GM21423 (cell line): Measurements from ENCODE around the gene PRSS22.
A peak's percentile ranks its signal among the peaks of the same experiment; 100 is the strongest.
"Not testable (repeated sequence)": the region's sequence is repeated elsewhere in the genome, so short reads cannot be mapped to it uniquely, and the experiment has no call there.

Source experiments
- ATAC-seq: cut with Tn5 transposase; IDR thresholded peaks from one replicate; pipeline ENCODE4 v1.9.1; 2021; ENCODE audit warnings: mild to moderate bottlenecking, moderate library complexity; ENCODE audit not compliant: unreplicated experiment

The PRSS22 gene, protein sequence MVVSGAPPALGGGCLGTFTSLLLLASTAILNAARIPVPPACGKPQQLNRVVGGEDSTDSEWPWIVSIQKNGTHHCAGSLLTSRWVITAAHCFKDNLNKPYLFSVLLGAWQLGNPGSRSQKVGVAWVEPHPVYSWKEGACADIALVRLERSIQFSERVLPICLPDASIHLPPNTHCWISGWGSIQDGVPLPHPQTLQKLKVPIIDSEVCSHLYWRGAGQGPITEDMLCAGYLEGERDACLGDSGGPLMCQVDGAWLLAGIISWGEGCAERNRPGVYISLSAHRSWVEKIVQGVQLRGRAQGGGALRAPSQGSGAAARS

DNA sequence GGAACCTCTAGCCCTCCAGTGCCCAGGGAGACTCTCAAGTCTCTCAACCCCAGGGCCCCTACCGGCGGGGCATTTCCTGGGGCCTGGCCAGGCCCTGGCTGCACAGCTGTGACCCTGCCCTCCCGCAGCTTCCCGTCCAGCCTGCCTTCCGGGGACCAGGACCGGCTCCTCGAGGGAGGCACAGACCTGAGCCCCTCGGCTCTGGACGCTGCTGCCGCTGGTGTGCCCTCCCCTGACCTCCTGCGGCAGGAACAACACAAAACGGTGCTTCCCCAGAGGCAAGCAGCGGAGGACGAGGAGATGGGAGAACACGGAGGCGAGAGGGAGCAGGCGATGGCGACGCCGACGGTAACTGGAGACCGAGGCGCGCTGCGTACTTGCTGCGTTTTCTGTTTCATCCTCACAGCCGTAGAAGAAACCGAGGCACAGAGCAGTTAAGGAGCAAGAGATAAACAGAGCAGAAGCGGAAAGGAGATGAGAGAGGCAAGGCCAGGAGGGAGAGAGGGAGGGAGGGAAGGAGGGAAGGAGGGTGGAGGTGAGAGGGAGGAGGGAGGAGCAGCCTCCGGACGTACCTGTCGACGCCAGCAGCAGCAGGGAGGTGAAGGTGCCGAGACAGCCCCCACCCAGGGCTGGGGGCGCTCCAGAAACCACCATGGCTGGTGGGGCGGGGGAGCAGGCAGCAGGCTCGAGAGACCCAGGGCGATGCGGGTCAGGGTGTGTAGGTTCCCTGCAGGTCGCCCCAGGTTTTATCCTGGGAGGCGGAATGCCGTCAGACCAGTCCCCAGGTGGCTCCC lies at the start of gene PRSS22:
Gene PRSS22, minus strand, starts transcription at position 720 of the 794 bp plus-strand sequence. Its CDS starts 66 bp downstream, at position 654.
- ATAC-seq, result no peak

DNA sequence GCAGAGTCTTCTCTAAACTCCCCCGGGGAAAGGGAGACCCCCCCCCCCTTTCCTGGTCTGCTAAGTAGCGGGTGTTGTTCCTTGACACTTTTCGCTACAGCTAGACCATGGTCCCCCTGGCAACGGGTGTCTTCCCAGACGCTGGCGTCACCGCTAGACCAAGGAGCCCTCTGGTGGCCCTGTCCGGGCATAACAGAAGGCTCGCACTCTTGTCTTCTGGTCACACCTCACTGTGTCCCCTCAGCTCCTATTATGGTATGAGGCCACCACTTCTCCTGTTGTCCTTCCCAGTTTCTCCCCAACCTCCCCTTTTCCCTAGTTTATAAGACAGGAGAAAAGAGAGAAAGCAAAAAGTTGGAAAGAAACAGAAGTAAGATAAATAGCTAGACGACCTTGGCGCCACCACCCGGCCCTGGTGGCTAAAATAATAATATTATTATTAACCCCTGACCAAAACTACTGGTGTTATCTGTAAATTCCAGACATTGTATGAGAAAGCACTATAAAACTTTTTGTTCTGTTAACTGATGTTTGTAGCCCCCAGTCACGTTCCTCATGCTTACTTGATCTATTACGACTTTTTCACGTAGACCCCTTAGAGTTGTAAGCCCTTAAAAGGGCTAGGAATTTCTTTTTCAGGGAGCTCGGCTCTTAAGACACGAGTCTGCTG lies 49.2 kb upstream of the PRSS22 start:
- not testable (repeated sequence) for ATAC-seq

DNA sequence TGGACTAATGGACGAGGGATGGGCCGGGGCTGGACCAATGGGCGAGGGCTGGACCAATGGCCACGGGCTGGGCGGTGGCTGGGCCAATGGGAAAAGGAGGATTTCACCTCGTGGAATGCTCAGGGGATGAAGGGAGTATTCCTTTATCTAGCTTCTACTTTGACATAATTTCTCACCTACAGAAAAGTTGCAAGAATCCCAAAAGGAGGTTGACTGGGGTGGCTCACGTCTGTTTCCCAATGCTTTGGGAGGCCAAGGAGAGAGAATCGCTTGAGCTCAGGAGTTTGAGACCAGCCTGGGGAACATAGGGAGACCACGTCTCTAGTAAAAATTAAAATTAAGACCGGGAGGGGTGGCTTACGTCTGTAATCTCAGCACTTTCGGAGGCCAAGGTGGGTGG lies 48.0 kb upstream of the PRSS22 start:
- no peak for ATAC-seq

DNA sequence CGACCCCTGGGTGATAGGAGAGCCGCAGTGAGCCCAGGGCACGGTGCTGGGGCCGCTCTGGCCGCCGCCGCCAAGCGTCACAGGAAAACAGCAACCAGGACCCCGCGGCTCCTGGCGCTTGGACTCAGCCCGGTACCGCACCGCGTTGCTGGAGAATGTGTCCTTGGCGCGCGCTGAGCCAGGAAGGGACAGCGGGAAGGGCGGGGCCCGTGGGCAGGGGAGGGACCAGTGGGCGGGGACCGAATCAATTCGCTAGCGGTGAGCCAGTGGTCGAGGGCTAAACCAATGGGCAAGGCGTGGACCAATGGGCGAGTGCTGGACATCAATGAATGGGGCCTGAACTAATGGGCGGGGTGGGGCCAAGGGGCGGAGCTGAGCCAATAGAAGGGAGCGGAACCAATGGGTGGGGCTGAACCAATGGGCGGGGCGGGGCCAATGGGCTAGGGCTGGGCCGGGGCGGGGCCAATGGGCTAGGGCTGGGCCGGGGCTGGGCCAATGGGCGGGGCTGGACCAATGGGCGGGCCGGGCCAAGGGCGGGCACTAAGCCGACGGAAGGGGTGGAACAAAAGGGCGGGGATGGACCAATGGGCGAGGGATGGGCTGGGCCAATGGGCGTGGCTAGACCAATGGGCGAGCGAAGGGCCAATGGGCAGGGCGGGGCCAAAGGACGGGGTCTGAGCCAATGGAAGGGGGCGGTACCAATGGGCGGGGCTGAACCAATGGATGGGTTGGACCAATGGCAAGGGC lies 47.4 kb upstream of the PRSS22 start:
- ATAC-seq, result peak; percentile 74

DNA sequence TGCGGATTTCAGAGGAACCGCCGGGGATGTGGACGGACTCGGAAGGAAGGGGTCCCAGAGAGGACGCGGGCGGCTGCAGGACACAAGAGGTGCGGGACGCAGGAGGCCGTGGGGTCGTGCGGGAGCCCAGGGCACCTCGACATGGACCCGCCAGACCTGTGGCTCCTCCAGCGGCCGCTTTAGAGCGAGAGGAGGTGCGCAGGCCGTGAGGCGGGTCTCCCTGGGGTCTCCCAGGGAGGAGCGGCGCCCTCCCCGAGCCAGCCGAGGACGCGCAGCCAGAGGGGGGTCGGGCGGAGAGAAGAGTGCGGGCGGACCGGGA lies 46.9 kb upstream of the PRSS22 start:
- peak; percentile 1 for ATAC-seq

DNA sequence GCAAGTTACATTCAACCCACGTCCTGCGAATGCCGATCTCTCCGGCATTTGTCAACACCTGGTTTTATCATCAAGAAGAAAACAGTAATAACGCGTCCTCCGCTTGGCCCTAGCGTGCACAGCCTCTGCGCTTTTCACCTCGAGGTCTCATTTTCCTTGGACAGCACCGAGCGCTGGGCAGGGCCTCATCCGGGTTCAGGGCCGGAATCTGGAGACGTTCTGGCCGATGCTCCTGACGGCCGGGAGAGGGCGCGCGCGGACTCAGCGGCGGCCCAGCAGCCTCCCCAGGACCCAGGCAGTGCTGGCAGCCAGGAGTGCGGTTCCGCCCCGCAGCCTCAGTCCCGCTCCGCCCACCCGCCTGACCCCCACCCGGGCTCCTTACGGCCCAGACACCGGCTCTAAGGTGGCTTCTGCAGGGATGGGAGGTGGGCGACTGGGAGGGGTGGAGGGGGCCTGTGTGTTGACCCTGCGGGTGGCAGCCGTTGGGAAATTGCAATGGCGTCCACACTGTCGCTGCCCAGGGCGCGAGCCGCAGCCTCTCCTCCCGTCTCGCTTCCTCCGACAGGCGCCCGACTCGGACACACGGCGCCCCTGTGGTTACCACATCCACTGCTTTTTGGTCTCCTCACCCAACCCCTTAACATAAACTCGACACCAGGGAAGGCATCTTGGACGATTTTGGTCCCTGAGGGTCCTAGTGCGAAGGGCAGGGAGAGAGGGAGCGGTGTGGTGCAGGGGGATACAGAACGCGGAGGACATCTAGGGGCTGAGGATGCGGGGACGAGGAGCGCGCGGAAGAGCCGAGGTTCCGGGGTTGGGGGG lies 46.3 kb upstream of the PRSS22 start:
- ATAC-seq, result peak; percentile 34

DNA sequence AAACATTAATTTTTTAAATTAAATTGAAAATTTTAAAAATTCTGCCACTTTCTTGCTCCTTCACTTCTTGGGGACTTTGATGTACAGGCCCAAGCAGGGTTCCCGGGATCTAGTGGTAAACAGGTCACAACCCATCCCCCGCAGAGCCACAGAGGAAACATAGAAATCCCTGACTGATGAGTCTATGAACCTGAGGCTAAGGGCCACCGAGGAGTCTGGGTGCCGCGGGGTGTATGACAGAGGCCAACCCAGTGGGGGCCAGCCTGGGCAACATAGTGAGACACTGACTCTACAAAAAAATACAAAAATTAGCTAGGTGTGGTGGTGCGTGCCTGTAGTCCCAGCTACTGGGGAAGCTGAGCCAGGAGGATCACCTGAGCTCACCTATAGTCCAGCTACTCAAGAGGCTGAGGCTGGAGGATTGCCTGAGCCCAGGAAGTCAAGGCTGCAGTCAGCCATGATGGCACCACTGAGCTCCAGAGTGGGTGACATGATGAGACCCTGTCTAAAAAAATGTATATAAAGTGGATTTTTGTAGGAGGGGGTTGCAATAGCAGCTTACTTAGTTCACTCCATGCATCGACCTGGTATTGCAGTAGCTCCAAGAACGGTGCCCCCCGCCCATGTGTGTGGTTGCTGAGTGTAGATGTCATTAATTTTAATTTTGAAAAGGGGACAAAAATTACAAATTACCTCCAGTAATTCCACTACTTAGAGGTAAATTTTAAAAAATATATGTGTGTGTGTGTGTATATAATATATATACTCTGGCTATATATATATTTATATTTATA lies 44.6 kb upstream of the PRSS22 start:
- ATAC-seq, result no peak

DNA sequence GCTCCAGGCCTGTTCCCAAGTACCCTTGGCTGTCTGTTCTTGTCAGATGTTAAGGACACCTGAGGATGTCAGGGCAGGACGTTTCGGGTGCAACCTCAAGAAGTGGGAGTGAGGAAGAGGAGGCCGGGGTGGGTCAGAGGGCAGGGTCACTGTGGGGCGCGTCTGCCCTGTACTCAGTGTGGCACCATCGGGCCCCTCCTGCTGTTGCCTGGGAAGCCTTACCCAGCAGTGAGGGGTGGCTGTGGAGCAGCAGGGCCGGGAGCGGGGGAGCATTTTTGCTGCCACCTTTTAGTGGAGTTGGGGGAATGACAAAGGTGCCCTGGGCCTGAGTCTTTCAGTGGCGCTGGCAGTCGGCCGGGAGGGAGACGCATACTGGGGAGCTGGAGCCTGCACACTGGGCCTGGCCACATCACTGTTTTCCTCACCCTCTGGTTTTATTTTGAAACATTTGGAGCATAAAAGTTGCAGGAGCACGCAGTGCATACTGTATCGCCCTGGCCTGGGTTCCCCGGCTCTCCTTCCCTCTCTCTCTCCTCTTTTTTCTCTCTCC lies 42.6 kb upstream of the PRSS22 start:
- ATAC-seq, result no peak

DNA sequence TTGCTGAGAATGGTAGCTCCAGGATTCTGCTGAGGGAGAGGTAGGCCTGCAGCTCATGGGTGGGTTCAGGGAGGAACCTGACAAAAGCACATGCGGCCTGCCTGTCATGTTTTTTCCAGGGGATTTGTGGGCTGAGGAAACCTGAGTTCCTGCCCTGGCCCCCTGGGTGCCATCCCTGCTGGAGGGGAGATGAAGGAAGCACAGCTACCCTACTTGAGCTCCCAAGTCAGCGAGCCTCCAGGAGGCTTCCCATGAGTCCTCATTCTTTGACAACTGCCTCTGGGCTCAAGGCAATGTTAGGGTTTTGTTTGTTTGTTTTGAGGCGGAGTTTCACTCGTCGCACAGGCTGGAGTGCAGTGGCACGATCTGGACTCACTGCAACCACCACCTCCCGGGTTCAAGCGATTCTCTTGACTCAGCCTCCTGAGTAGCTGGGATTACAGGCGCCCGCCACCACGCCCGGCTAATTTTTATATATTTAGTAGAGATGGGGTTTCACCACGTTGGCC lies 41.6 kb upstream of the PRSS22 start:
- ATAC-seq, result no peak

DNA sequence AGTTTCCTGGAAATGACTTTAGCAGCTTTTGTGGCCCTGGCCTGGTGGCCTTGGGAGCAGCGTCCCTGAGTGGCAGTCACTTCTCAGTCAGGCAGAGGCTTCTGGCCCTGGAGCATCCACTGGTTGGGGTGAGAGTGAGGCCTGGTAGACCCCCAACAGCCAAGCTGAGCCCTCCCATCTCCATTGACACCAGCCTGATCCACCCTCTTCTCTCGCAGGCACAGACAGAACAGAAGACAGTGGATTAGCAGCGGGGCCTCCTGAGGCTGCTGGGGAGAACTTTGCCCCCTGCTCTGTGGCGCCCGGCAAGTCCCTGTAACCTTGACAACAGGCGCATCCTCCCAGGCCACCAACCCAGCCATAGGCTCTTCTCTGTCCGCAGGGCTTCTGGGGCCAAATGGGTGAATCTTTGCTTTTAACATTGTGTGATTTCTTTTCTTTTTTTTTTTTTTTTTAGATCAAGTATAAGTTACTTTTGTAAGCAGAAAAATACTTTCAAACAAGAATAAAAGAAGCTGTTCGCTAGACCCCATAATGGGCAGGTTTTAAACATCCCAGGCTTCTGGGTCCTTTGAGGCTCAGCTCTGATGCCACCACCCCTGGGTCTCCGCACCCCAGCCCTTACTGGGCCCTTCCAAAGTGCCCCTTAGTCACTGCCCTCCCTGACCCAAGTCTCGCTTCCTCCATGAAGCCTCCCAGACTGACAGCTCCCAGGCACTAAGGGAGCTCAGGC lies 41.0 kb upstream of the PRSS22 start:
- ATAC-seq, result no peak

DNA sequence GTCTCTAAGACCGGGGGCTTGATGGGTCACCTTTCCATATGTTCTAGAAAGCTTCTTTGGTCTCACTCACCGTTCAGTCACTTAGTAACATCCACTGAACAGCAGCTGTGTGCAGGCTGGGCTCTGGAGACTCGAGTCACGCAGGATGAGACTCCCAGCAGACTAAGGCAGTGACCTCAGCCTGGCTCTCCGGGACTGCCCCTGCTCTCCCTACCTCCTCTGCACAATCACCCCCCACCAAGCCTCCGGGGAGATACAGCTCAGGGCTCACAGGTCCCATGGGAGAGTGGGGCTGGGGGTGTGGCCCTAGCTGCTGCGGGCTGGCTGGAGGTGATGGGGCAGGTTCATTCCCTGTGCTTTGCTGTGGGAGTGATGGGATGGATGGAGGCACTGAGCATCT lies 39.1 kb upstream of the PRSS22 start:
- ATAC-seq, result peak; percentile 64

DNA sequence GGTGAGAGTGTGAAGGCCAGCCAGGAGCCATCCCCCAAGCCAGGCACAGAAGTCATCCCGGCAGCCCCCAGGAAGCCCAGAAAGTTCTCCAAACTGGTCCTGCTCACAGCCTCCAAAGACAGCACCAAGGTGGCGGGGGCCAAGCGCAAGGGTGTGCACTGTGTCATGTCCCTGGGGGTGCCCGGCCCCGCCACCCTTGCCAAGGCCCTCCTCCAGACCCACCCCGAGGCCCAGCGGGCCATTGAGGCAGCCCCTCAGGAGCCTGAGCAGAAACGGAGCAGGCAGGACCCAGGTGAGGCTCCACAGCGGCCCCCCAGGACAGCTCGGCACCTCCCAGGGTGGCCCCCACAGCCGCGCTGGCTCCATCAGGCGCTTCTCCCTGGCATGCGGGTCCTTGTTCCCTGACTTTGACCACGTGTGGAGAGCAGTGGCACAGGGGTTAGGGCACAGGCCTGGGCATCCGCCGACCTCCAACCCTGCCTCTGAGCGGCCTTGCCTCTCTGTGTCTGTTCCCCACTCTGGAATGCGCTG lies 38.6 kb upstream of the PRSS22 start:
- no peak for ATAC-seq

DNA sequence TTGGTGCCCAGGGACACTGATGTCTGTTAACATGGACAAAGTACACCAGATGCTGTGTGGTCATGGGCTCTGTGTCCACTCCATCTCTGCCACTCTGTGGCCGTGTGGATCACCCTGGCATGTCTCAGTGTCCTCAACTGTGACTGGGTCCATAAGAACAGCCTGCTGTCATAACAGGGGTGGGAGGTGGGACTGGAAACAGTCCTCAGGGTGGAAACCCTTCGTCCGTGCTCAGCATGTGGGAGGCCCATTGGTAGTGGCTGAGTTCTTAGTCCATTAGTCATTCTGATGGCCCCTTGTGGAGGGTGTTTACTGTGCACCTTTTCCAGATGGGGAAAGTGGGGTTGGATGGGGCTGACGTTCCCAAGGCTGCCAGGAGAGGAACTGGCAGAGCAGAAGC lies 37.8 kb upstream of the PRSS22 start:
- no peak for ATAC-seq

DNA sequence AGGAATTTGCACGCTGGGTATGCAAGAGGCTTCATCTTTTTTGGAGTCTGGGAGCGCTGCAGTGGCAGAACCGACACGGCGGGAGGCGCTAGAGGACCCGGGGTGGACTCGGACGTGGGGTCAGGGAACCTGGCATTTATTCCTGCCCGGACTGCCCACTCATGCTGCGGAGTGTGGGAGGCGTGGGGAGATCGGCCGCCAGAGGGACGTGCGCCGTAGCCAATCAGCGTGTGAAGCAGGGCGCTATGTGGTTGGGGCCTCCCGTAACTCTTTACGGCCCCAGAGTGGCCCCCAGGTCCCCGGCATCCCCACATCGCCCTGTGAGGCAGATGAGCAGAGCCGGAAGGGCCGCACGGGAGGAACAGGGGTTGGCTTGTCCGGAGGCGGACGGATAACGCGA lies 36.3 kb upstream of the PRSS22 start:
- no peak for ATAC-seq

DNA sequence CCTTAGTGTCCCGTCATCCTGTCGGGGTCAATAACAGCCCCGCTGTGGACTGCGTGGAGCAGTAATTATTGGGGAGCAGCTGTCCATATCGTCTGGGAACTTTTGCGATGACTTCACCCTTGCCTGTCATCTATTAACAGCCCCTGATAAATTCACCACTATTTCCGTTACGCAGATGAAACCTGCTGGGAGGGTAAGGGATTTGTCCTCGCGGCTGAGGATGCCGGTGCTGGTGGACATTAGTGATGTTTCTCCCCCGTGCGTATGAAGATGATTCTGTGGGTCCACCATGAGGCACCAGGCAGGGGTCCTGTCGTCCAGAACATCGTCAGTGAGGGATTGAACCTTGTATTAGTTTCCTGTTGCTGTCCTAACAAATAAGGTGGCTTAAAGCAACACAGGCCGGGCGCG lies 26.1 kb upstream of the PRSS22 start:
- ATAC-seq, result no peak

DNA sequence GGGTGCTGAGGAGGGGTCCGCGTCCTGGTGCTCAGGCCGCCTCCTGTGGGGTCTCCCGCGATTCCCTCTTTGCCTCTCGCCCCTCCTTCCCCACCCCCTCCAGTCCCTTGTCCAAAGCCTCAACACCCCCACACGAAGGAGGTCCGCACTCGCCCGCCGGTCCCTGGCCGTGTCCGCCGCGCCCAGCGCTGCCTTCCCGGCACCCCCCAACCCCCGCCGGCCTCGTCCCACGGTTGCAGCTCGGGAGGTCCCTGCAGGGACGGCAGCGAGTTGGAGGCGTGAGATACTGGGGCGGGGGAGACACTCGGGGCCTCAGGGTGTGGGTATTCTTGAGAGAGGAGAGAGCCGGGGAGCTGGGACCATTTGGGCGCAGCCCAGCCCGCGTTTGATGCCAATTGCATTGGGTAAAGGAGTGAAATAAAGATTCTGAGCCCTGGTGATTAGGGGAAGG lies 25.5 kb upstream of the PRSS22 start:
- no peak for ATAC-seq

DNA sequence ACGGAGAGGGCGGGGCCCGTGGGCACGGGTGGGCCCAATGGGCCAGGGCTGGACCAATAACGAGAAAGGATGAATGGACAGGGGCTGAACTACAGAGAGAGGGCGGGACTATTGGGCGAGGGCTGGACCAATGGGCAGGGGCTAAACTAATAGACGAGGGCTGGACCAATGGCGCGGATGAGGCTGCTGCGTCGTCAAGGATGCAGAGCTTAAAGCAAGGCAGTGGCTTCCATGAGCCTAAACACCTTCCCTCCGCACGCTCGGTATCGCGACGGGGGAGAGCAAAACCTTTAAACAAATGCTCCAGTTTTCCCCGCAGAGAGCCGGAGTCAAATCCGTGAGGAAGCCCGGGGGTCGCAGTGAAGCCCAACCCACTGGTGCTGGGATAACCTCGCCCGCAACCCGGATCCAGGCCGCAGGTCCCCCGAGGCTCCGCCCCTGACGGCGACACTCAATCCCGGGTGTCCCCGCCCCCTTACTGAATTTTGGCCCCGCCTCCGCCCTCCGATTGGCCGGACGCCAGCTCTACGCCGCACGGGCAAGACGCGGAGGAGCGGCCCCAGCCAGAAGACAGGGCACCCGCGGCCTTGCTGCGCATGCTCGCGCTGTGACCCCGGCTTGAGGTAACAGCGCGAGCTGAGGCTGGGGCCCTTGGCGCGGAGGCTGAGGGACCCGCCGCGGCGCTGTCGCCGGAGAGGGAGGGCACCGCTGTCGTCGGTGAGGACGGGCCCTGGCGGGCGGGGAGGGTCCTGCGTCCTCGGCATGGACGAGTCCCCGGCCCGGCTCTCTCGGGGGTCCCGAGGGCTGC lies 24.9 kb upstream of the PRSS22 start, which contains the start of gene FLYWCH2:
Gene FLYWCH2, plus strand, starts transcription at position 566 of the 808 bp plus-strand sequence. CDS start 13,235 bp downstream, outside the sequence.
- ATAC-seq, result peak; percentile 86
